Upper lobe of left lung (tissue), 6 donors: ENCODE measurements around the gene SULT1E1. TPM values are rescaled to one million over a fixed set of nuclear protein-coding genes. Genes with fewer than 3 reads are reported as not detected.
A peak's percentile ranks its signal among the peaks of the same experiment; 100 is the strongest.

Experiments
- ATAC-seq, 2 donors: fragments of 200-7000 bp; cut with Tn5 transposase; one replicate each; pipeline ENCODE4 v1.9.1; 2022; ENCODE audit warnings: mild to moderate bottlenecking in 2 of 2, moderate library complexity in 2 of 2; ENCODE audit not compliant: low FRiP score in 2 of 2
- DNase-seq, 2 donors: peaks; one replicate each; pipeline ENCODE4 v3.0.0-alpha.2; 2019 to 2020
- H3K27ac ChIP-seq, 4 donors: fragments of 200-600 bp; sonication (generic); one replicate each; pipeline ENCODE4 v1.5.1; 2016 to 2019
- H3K27me3 ChIP-seq, 4 donors: fragments of 200-600 bp; sonication (generic); one replicate each; pipeline ENCODE4 v1.5.1; 2017 to 2019
- H3K36me3 ChIP-seq, 4 donors: fragments of 200-600 bp; sonication (generic); one replicate each; pipeline ENCODE4 v1.5.1; 2016 to 2019
- H3K4me1 ChIP-seq, 4 donors: fragments of 200-600 bp; sonication (generic); one replicate each; pipeline ENCODE4 v1.5.1; 2018 to 2019
- H3K4me3 ChIP-seq, 4 donors: fragments of 200-600 bp; sonication (generic); one replicate each; pipeline ENCODE4 v1.5.1; 2017 to 2019; ENCODE audit warnings: mild to moderate bottlenecking in 2 of 4, moderate library complexity in 1 of 4
- H3K9me3 ChIP-seq, 4 donors: fragments of 200-600 bp; sonication (generic); one replicate each; pipeline ENCODE4 v1.5.1; 2018 to 2019
- EP300 ChIP-seq, 4 donors: sonication (generic); formaldehyde crosslinking; IDR thresholded peaks; one replicate each; pipeline ENCODE4 v1.5.1; 2017; ENCODE audit warnings: antibody characterized with exemption in 4 of 4, control low read depth in 2 of 4
- POLR2A ChIP-seq, 4 donors: fragments of 450-650 bp; IDR thresholded peaks; one replicate each; pipeline ENCODE4 v1.5.1; 2016 to 2017; ENCODE audit warnings: antibody characterized with exemption in 4 of 4, mild to moderate bottlenecking in 2 of 4
- POLR2AphosphoS5 ChIP-seq, 2 donors: sonication (generic); formaldehyde crosslinking; IDR thresholded peaks; one replicate each; pipeline ENCODE4 v1.5.1; 2017; ENCODE audit warnings: antibody characterized with exemption in 2 of 2
- WGBS, 2 donors: methylation state at CpG; one replicate each; pipeline ENCODE4 v1.1.5; 2017 to 2018; 5-methylcytosine and 5-hydroxymethylcytosine counted together
- total RNA-seq, 6 donors: library from RNA; depleted of rRNA in 4 of 6; stranded (reverse); fragments of >200 nt in 4 of 6; gene quantifications; one replicate each; pipeline versions ENCODE4 v1.1.0 to v1.2.1, GENCODE V29; 2016 to 2021
- TF ChIP-seq, protein P1 (sequence below), 6 experiments: fragments of 450-650 bp in 4 of 6; fragments of 200-600 bp in 2 of 6; sonication (generic) in 2 of 6; IDR thresholded peaks; one replicate each; pipeline ENCODE4 v1.5.1; 2016 to 2019; ENCODE audit warnings: antibody characterized with exemption in 6 of 6
- donor health status: DM: no; HTN: no; CAD: no; lungs with moderate emphysema.
- donor health status: DM: no; HTN: yes; CAD: no; lungs with severe emphysema.

SULT1E1 gene
- total RNA-seq, 6 donors from 2014 or later: 1.2 to 4.3 (median 2.2) TPM; not detected in 1

- Histone ChIP-seq H3K27ac (no peak overlapping the region), H3K36me3 (no peaks in the 10 kb centered on the region), H3K27me3 (no peaks in the 10 kb centered on the region), H3K4me1 (no peaks in the 10 kb centered on the region), H3K4me3 (no peak overlapping the region), H3K9me3 (no peaks in the 10 kb centered on the region)
- WGBS, 2 donors: 58 to 88% methylated on average over 5 of the region's 5 CpGs
- no peak for DNase-seq
- ATAC-seq: no peak
- TF ChIP-seq EP300 (IDR thresholded peaks at IDR 0.05): no peak
- TF ChIP-seq, protein P1, sequence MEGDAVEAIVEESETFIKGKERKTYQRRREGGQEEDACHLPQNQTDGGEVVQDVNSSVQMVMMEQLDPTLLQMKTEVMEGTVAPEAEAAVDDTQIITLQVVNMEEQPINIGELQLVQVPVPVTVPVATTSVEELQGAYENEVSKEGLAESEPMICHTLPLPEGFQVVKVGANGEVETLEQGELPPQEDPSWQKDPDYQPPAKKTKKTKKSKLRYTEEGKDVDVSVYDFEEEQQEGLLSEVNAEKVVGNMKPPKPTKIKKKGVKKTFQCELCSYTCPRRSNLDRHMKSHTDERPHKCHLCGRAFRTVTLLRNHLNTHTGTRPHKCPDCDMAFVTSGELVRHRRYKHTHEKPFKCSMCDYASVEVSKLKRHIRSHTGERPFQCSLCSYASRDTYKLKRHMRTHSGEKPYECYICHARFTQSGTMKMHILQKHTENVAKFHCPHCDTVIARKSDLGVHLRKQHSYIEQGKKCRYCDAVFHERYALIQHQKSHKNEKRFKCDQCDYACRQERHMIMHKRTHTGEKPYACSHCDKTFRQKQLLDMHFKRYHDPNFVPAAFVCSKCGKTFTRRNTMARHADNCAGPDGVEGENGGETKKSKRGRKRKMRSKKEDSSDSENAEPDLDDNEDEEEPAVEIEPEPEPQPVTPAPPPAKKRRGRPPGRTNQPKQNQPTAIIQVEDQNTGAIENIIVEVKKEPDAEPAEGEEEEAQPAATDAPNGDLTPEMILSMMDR (IDR thresholded peaks at IDR 0.05): no peak
- TF ChIP-seq POLR2A (IDR thresholded peaks at IDR 0.05): no peak
- TF ChIP-seq POLR2AphosphoS5 (IDR thresholded peaks at IDR 0.05): no peak
These were observed 34.2 kb upstream of the SULT1E1 start for GRCh38 chr4:69894186-69894585.

DNA sequence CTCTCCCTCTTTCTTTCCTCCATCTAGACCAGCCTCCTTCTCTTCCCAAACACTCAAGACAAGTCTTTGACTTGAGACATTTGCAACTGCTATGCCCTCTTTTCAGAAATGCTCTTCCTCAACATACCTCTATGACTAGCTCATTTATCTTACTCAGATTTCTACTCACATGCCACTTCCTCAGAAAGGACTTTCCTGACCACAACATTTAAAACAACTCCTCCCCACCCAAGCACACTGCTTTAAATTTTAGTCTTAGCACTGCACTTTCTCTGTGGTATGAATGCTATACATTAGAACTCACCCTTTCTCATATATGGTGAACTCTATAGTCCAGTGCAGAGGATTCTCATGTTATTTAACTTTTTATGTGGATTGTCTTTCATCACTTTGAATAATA lies 28.4 kb upstream of the SULT1E1 start:
- no peak for TF ChIP-seq POLR2A (IDR thresholded peaks at IDR 0.05)
- no peak for TF ChIP-seq EP300 (IDR thresholded peaks at IDR 0.05)
- TF ChIP-seq, protein P1 (IDR thresholded peaks at IDR 0.05): no peak
- TF ChIP-seq POLR2AphosphoS5 (IDR thresholded peaks at IDR 0.05): no peak
- no peak overlapping the region for H3K4me3 ChIP-seq
- H3K36me3 ChIP-seq: no peaks in the 10 kb centered on the region
- H3K27me3 ChIP-seq: no peaks in the 10 kb centered on the region
- no peaks in the 10 kb centered on the region for H3K4me1 ChIP-seq
- no peak overlapping the region for H3K27ac ChIP-seq
- peaks cover 0 to 3% (median 0%) of the 10 kb centered on the region in 4 donors for H3K9me3 ChIP-seq
- DNase-seq (no peak), ATAC-seq (no peak)

GRCh38 chr4:69882150-69882549 lies 22.2 kb upstream of the SULT1E1 start:
- ATAC-seq: no peak

DNA sequence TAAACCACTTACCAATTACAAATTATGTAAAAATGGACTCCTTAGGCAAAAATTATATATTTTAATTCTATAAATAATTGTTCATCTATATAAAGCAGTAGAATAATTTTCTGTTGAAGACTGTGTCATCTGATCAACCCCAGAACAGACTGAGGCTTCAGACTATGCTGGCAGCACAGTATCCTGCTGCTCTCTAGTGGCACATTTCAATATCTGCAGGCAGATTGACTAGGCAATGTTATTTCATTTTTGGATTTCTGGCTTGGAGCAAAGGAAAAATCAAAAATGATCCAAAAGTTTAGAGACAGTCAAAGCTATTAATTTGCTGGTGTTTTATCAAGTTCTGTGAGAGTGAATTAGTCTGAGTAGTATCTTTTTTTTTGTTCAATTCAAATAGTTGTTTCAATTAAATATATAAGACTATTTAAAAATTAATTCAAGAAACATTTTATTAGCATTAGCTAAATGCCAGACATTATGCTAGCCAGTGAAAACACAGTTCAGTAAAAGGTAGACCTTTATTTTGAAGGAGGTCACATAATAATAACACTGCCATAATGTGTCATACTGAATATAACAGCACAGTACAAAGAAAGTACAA lies 21.3 kb upstream of the SULT1E1 start:
- Histone ChIP-seq H3K4me3 (no peak overlapping the region), H3K27ac (no peak overlapping the region), H3K27me3 (no peaks in the 10 kb centered on the region), H3K9me3 (peaks cover 0 to 3% (median 0%) of the 10 kb centered on the region in 4 donors), H3K4me1 (no peaks in the 10 kb centered on the region), H3K36me3 (no peaks in the 10 kb centered on the region)
- no peak for TF ChIP-seq POLR2AphosphoS5 (IDR thresholded peaks at IDR 0.05)
- TF ChIP-seq, protein P1 (IDR thresholded peaks at IDR 0.05): peak; percentile 27 to 74 (median 64)
- peak in 1 of 2 donors; percentile 30 for DNase-seq
- peak; percentile 78 to 91 for ATAC-seq

More at GRCh38 chr4:69882150-69882549, 22.2 kb upstream of the SULT1E1 start:
- Histone ChIP-seq H3K36me3 (no peaks in the 10 kb centered on the region), H3K27me3 (no peaks in the 10 kb centered on the region), H3K4me1 (no peaks in the 10 kb centered on the region), H3K4me3 (no peak overlapping the region), H3K9me3 (peaks cover 0 to 3% (median 0%) of the 10 kb centered on the region in 4 donors), H3K27ac (no peak overlapping the region)
- TF ChIP-seq POLR2A (IDR thresholded peaks at IDR 0.05): no peak
- TF ChIP-seq POLR2AphosphoS5 (IDR thresholded peaks at IDR 0.05): no peak
- no peak for TF ChIP-seq EP300 (IDR thresholded peaks at IDR 0.05)
- TF ChIP-seq, protein P1 (IDR thresholded peaks at IDR 0.05): no peak
- DNase-seq: no peak

DNA sequence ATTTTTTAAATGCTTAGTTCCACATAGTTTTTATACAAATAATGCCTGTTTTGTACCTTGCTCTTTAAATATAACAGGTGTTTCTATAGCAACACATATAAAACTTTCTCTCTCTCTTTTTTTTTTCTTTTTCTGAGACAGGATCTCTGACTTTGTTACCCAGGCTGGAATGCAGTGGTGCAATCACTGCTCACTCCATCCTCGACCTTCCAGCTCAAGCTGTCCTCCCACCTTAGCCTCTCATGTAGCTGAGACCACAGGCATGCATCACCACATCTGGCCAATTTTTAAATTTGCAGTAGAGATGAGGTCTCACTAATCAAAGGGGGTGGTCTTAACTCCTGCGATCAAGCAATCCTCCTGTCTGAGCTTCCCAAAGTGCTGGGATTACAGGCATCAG lies 18.3 kb upstream of the SULT1E1 start:
- H3K9me3 ChIP-seq: no peaks in the 10 kb centered on the region
- H3K27me3 ChIP-seq: no peaks in the 10 kb centered on the region
- H3K4me3 ChIP-seq: no peak overlapping the region
- H3K4me1 ChIP-seq: no peaks in the 10 kb centered on the region
- no peak for TF ChIP-seq POLR2A (IDR thresholded peaks at IDR 0.05)
- TF ChIP-seq, protein P1 (IDR thresholded peaks at IDR 0.05): no peak
- TF ChIP-seq POLR2AphosphoS5 (IDR thresholded peaks at IDR 0.05): no peak
- TF ChIP-seq EP300 (IDR thresholded peaks at IDR 0.05): no peak
- no peak for DNase-seq
- no peaks in the 10 kb centered on the region for H3K36me3 ChIP-seq
- no peak for ATAC-seq
- no peak overlapping the region for H3K27ac ChIP-seq
- 80 to 93% methylated on average over 2 of the region's 2 CpGs for WGBS, 2 donors
